ENCODE measurements around the gene RRP1.

RRP1 gene

DNA sequence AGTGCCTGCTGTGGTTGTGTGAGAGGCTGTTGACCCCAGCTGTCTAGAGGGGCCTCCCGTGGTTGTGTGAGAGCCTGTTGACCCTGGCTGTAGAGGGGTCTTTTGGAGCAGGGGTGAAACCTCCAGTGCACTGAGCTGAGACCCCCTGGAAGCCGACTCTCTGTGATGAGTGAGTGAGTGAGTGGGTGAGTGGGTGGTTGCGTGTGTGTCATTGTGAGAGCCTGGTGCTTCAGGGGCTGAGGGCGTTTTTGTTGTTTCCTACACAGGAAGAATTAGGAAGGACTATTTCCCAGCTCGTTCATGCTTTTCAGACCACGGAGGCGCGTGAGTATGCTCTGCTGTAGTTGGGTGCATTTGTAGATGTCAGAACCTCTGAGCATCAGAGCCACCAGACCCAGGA, 3.0 kb downstream of the RRP1 start:
- H3K27ac ChIP-seq: no peak overlapping the region

DNA sequence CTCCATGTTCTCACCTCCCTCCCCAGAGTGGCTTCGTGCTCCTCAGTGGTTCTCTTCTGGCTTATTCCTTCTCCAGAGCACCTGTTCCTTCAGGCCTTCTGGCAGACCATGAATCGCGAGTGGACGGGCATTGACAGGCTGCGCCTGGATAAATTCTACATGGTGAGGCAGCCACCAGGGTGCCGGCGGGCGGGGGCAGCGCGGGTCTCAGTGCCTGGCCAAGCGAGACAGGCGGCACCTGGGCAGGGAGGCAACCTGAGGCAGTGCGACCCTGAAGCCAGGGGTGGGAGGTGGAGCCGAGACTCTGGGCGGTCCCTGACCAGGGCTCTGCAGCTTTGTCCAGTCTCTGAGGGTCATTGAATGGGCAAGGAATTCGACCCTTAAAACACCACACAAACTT, 3.9 kb downstream of the RRP1 start:
- H3K27ac ChIP-seq: no peak overlapping the region
- TF ChIP-seq ZFX (IDR thresholded peaks at IDR 0.05; ENCODE audit: borderline replicate concordance): no peak
- TF ChIP-seq, protein P1, sequence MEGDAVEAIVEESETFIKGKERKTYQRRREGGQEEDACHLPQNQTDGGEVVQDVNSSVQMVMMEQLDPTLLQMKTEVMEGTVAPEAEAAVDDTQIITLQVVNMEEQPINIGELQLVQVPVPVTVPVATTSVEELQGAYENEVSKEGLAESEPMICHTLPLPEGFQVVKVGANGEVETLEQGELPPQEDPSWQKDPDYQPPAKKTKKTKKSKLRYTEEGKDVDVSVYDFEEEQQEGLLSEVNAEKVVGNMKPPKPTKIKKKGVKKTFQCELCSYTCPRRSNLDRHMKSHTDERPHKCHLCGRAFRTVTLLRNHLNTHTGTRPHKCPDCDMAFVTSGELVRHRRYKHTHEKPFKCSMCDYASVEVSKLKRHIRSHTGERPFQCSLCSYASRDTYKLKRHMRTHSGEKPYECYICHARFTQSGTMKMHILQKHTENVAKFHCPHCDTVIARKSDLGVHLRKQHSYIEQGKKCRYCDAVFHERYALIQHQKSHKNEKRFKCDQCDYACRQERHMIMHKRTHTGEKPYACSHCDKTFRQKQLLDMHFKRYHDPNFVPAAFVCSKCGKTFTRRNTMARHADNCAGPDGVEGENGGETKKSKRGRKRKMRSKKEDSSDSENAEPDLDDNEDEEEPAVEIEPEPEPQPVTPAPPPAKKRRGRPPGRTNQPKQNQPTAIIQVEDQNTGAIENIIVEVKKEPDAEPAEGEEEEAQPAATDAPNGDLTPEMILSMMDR (IDR thresholded peaks at IDR 0.05): no peak

More for the DNA sequence above, 3.0 kb downstream of the RRP1 start:
- no peak for TF ChIP-seq ZFX (IDR thresholded peaks at IDR 0.05; ENCODE audit: borderline replicate concordance)
- TF ChIP-seq, protein P1 (IDR thresholded peaks at IDR 0.05): no peak

DNA sequence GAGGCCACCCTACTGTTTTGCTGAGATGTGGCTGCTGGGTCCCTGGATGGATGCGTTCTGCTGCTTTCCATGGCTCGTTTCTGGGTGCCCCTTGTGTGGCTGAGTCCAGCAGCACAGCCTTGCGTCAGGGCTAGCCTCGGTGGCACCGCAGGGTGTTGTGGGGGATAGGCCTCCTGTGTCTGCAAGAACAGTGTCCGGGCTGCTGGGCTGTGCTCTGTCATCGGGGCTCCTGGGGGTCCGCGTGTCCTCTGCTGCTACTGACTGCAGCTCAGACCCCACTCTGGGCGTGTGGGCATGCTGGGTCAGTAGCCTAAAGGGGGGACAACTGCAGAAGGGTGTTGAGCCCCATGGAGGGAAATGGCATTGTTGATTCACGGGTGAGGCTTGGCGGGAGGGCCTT, 4.9 kb downstream of the RRP1 start:
- TF ChIP-seq ZFX (IDR thresholded peaks at IDR 0.05; ENCODE audit: borderline replicate concordance): no peak
- TF ChIP-seq, protein P1 (IDR thresholded peaks at IDR 0.05): no peak
- H3K27ac ChIP-seq: no peak overlapping the region

DNA sequence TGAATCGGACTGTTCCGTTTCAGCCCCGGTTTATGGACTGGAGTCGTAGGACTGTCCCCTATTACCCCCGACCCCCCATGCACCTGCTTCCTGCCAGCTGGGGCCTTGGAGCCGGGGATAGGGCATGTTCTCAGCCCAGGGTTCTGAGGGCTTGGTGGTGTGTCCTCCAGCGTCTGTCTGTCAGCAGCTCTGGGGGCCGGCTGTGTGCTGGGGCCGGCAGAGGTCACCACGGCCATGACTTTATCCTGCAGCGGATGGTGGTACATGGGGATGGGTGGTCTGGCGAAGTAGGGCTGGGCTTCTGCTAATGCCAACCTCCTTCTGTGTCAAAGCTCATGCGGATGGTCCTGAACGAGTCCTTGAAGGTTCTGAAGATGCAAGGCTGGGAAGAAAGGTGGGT, 5.5 kb downstream of the RRP1 start:
- TF ChIP-seq, protein P1 (IDR thresholded peaks at IDR 0.05): no peak
- TF ChIP-seq ZFX (IDR thresholded peaks at IDR 0.05; ENCODE audit: borderline replicate concordance): no peak

DNA sequence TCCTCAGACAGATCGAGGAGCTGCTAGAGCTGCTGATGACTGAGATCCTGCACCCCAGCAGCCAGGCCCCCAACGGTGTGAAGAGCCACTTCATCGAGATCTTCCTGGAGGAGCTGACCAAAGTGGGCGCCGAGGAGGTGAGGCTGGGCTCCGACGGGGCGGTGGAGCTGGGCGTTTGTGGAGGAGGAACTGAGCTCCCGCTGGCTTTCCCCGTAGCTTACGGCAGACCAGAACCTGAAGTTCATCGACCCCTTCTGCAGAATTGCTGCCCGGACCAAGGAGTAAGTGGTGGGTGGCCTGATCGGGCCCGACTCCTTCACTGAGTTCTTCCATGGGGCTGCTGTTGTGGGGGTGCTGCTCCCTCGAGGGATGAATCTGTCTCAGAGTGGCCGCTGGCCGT, 8.0 kb downstream of the RRP1 start:
- H3K27ac ChIP-seq: no peak overlapping the region
- TF ChIP-seq, protein P1 (IDR thresholded peaks at IDR 0.05): no peak
- TF ChIP-seq ZFX (IDR thresholded peaks at IDR 0.05; ENCODE audit: borderline replicate concordance): no peak

More for the DNA sequence above, 5.5 kb downstream of the RRP1 start:
- H3K27ac ChIP-seq: no peak overlapping the region

DNA sequence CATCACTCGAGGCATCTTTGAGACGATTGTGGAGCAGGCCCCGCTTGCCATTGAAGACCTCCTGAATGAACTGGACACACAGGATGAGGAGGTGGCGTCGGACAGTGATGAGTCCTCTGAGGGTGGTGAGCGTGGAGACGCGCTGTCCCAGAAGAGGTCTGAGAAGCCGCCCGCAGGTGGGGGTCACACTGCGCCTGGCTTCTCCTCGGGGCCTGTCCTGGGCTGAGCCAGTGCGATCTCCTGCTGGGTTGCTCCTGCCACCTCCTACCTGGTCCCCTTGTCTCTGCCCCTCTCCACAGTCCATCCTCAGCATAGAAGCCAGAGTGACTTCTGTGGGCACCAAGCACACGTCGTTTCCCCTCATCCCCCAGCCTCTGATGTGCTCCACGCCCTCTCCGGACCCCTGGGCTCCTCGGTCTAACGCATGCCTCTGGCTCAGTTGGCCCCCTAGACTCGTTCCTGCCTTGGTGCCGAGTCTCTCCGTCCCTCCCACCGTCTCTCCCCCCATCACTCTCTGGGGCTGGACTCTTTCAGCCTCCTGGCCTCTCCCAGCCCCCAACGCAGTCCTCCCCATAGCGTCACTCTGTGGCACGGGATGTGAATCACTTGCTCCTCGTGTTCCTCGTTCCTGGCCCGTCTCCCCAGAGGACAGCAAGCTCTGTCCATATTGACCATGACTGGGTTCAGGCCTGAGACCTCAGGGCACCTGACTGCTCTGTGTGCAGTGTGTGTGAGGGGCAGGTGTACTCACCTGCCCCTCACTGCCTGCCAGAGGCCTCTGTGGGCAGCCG, 8.7 kb downstream of the RRP1 start:
- no peak overlapping the region for H3K27ac ChIP-seq
- TF ChIP-seq, protein P1 (IDR thresholded peaks at IDR 0.05): no peak
- no peak for TF ChIP-seq ZFX (IDR thresholded peaks at IDR 0.05; ENCODE audit: borderline replicate concordance)

DNA sequence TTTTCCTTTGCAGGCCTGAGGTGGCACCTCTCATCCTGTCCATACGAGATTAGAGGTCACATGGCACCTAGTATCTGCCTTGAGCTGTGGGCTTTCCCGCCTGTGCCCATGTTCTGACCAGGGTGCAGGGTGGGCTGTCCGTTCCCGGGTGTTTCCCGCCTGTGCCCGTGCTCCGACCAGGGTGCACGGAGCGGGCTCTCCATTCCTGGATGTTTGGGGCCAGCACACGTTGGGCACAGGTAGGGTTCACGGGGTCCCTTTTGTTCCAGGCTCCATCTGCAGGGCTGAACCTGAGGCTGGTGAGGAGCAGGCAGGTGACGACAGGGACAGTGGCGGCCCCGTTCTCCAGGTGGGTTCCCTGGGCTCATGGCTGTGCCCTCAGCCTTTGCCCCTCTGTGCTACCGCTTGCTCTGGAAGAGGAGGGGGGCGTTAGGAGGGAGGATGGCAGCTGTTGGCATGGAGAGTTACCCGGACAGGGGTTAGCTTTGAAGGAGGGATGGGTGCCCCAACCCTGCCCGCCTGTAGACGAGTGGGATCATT, 10.0 kb downstream of the RRP1 start:
- no peak for TF ChIP-seq ZFX (IDR thresholded peaks at IDR 0.05; ENCODE audit: borderline replicate concordance)
- TF ChIP-seq, protein P1 (IDR thresholded peaks at IDR 0.05): no peak
- H3K27ac ChIP-seq: no peak overlapping the region

Measured in 22Rv1 (cell line).